Activated CD4-positive, alpha-beta T cell treated with anti-CD3 and anti-CD28 coated beads, Interleukin-2, amount 50 U/mL, for 48 hours (primary cell): Measurements from ENCODE around the gene HOXA13.

Experiments
- DNase-seq, 2 experiments: peaks; one replicate each; pipeline ENCODE4 v3.0.0-alpha.2; 2020

HOXA13 gene

GRCh38 chr7:27180431-27181420, 19.2 kb downstream of the HOXA13 start:
- no peak for DNase-seq

- peak; percentile 65 to 70 for DNase-seq
Measured at GRCh38 chr7:27179503-27180430, 20.1 kb downstream of the HOXA13 start.

GRCh38 chr7:27179030-27179429, 20.9 kb downstream of the HOXA13 start:
- no peak for DNase-seq

- no peak for DNase-seq
Measured at GRCh38 chr7:27178366-27178765, 21.5 kb downstream of the HOXA13 start.

- no peak for DNase-seq
Measured at GRCh38 chr7:27177795-27178320, 22.0 kb downstream of the HOXA13 start.

- no peak for DNase-seq
Measured at GRCh38 chr7:27176962-27177794, 22.7 kb downstream of the HOXA13 start.

GRCh38 chr7:27176524-27176845, 23.4 kb downstream of the HOXA13 start:
- DNase-seq, result no peak

GRCh38 chr7:27175626-27176523, 24.0 kb downstream of the HOXA13 start:
- no peak for DNase-seq

- no peak for DNase-seq
Measured at GRCh38 chr7:27174874-27175625, 24.8 kb downstream of the HOXA13 start.

GRCh38 chr7:27173956-27174873, 25.7 kb downstream of the HOXA13 start, which contains the start of gene HOXA10:
TSS of gene HOXA10 (minus strand) at chr7:27174320. CDS start at chr7:27174306, 14 bp downstream.
- DNase-seq, result no peak

- no peak for DNase-seq
Measured at GRCh38 chr7:27173511-27173955, 26.4 kb downstream of the HOXA13 start.

GRCh38 chr7:27172823-27173510, 26.9 kb downstream of the HOXA13 start:
- DNase-seq, result no peak

GRCh38 chr7:27172315-27172774, 27.5 kb downstream of the HOXA13 start:
- DNase-seq, result no peak

GRCh38 chr7:27171637-27172314, 28.1 kb downstream of the HOXA13 start:
- DNase-seq, result no peak

GRCh38 chr7:27171325-27171636, 28.6 kb downstream of the HOXA13 start:
- DNase-seq, result no peak

- DNase-seq, result no peak
Measured at GRCh38 chr7:27170426-27171324, 29.2 kb downstream of the HOXA13 start.
